ENCODE results near the gene COPS3. TPM values are rescaled to one million over a fixed set of nuclear protein-coding genes. Genes with fewer than 3 reads are reported as not detected.

The COPS3 gene
- total RNA-seq, 3 donors from 2014 or later: 154 to 163 (median 161) TPM

GRCh38 chr17:17242246-17242645 is 38.8 kb downstream of the COPS3 start:
- DNase-seq (no peak), ATAC-seq (no peak)
- no peaks in the 10 kb centered on the region for H3K27me3 Mint-ChIP-seq (ENCODE audit: low read depth)

GRCh38 chr17:17241656-17242055 is 39.4 kb downstream of the COPS3 start:
- ATAC-seq: no peak
- H3K27me3 Mint-ChIP-seq (ENCODE audit: low read depth): no peaks in the 10 kb centered on the region
- H3K4me3 Mint-ChIP-seq: no peak overlapping the region

More at GRCh38 chr17:17242246-17242645, 38.8 kb downstream of the COPS3 start:
- H3K4me3 Mint-ChIP-seq: no peak overlapping the region
- peaks cover 9% of the 10 kb centered on the region for H3K36me3 Mint-ChIP-seq (ENCODE audit: insufficient read depth)
- H3K4me1 Mint-ChIP-seq (ENCODE audit: low read depth): peaks cover 12% of the 10 kb centered on the region
- H3K9me3 Mint-ChIP-seq: no peaks in the 10 kb centered on the region

GRCh38 chr17:17239832-17240231 is 41.2 kb downstream of the COPS3 start:
- H3K4me3 Mint-ChIP-seq: no peak overlapping the region
- H3K9me3 Mint-ChIP-seq: no peaks in the 10 kb centered on the region
- H3K36me3 Mint-ChIP-seq (ENCODE audit: insufficient read depth): no peaks in the 10 kb centered on the region
- ATAC-seq (peak; percentile 8 to 11), DNase-seq (no peak)
- H3K27me3 Mint-ChIP-seq (ENCODE audit: low read depth): no peaks in the 10 kb centered on the region
- peaks cover 27% of the 10 kb centered on the region for H3K4me1 Mint-ChIP-seq (ENCODE audit: low read depth)

More at GRCh38 chr17:17241656-17242055, 39.4 kb downstream of the COPS3 start:
- no peak for DNase-seq
- peaks cover 6% of the 10 kb centered on the region for H3K36me3 Mint-ChIP-seq (ENCODE audit: insufficient read depth)
- H3K9me3 Mint-ChIP-seq: no peaks in the 10 kb centered on the region
- H3K4me1 Mint-ChIP-seq (ENCODE audit: low read depth): peaks cover 12% of the 10 kb centered on the region

- ATAC-seq (peak; percentile 93 to 96), DNase-seq (peak; percentile 88)
- Mint-ChIP-seq H3K4me1 (ENCODE audit: low read depth) (peaks cover 29% of the 10 kb centered on the region), H3K9me3 (no peaks in the 10 kb centered on the region), H3K4me3 (peak within 1 kb of the TSS; percentile 91), H3K36me3 (ENCODE audit: insufficient read depth) (peaks cover 2% of the 10 kb centered on the region), H3K27me3 (ENCODE audit: low read depth) (no peaks in the 10 kb centered on the region)
Measured at GRCh38 chr17:17237026-17237799, 43.8 kb downstream of the COPS3 start, which contains the start of gene FLCN. FLCN (minus strand) TSS chr17:17237168; CDS start chr17:17228137, 9,031 bp downstream.

GRCh38 chr17:17236295-17237025 is 44.6 kb downstream of the COPS3 start:
- H3K4me3 Mint-ChIP-seq: peak overlapping the region; percentile 91
- H3K36me3 Mint-ChIP-seq (ENCODE audit: insufficient read depth): peaks cover 9% of the 10 kb centered on the region
- ATAC-seq: peak; percentile 11

GRCh38 chr17:17235212-17236174 is 45.6 kb downstream of the COPS3 start:
- Mint-ChIP-seq H3K4me3 (peak overlapping the region; percentile 91), H3K36me3 (ENCODE audit: insufficient read depth) (peaks cover 10% of the 10 kb centered on the region), H3K4me1 (ENCODE audit: low read depth) (peaks cover 29% of the 10 kb centered on the region), H3K27me3 (ENCODE audit: low read depth) (no peaks in the 10 kb centered on the region), H3K9me3 (no peaks in the 10 kb centered on the region)
- ATAC-seq (no peak), DNase-seq (no peak)

More at GRCh38 chr17:17236295-17237025, 44.6 kb downstream of the COPS3 start:
- peaks cover 29% of the 10 kb centered on the region for H3K4me1 Mint-ChIP-seq (ENCODE audit: low read depth)
- no peaks in the 10 kb centered on the region for H3K27me3 Mint-ChIP-seq (ENCODE audit: low read depth)
- no peak for DNase-seq
- H3K9me3 Mint-ChIP-seq: no peaks in the 10 kb centered on the region

- DNase-seq (no peak), ATAC-seq (no peak)
- H3K36me3 Mint-ChIP-seq (ENCODE audit: insufficient read depth): peaks cover 20% of the 10 kb centered on the region
- H3K27me3 Mint-ChIP-seq (ENCODE audit: low read depth): no peaks in the 10 kb centered on the region
- no peak overlapping the region for H3K4me3 Mint-ChIP-seq
- H3K9me3 Mint-ChIP-seq: no peaks in the 10 kb centered on the region
- H3K4me1 Mint-ChIP-seq (ENCODE audit: low read depth): peaks cover 17% of the 10 kb centered on the region
Measured at GRCh38 chr17:17232303-17232621, 48.8 kb downstream of the COPS3 start.

- Mint-ChIP-seq H3K4me1 (ENCODE audit: low read depth) (peaks cover 17% of the 10 kb centered on the region), H3K4me3 (no peak overlapping the region), H3K27me3 (ENCODE audit: low read depth) (no peaks in the 10 kb centered on the region), H3K36me3 (ENCODE audit: insufficient read depth) (peaks cover 23% of the 10 kb centered on the region), H3K9me3 (no peaks in the 10 kb centered on the region)
- no peak for DNase-seq
- no peak for ATAC-seq
Measured at GRCh38 chr17:17231621-17232302, 49.3 kb downstream of the COPS3 start.

- no peak for ATAC-seq
- H3K4me1 Mint-ChIP-seq (ENCODE audit: low read depth): peaks cover 2% of the 10 kb centered on the region
- peaks cover 35% of the 10 kb centered on the region for H3K36me3 Mint-ChIP-seq (ENCODE audit: insufficient read depth)
- no peaks in the 10 kb centered on the region for H3K27me3 Mint-ChIP-seq (ENCODE audit: low read depth)
- no peaks in the 10 kb centered on the region for H3K9me3 Mint-ChIP-seq
- no peak overlapping the region for H3K4me3 Mint-ChIP-seq
- no peak for DNase-seq
Measured at GRCh38 chr17:17229416-17230384, 51.3 kb downstream of the COPS3 start.

- ATAC-seq: no peak
- H3K36me3 Mint-ChIP-seq (ENCODE audit: insufficient read depth): peaks cover 36% of the 10 kb centered on the region
- no peak overlapping the region for H3K4me3 Mint-ChIP-seq
- H3K27me3 Mint-ChIP-seq (ENCODE audit: low read depth): no peaks in the 10 kb centered on the region
- no peak for DNase-seq
- no peaks in the 10 kb centered on the region for H3K9me3 Mint-ChIP-seq
- H3K4me1 Mint-ChIP-seq (ENCODE audit: low read depth): no peaks in the 10 kb centered on the region
Measured at GRCh38 chr17:17228521-17229279, 52.3 kb downstream of the COPS3 start.

- no peaks in the 10 kb centered on the region for H3K9me3 Mint-ChIP-seq
- ATAC-seq (no peak), DNase-seq (no peak)
- H3K36me3 Mint-ChIP-seq (ENCODE audit: insufficient read depth): peaks cover 39% of the 10 kb centered on the region
- H3K27me3 Mint-ChIP-seq (ENCODE audit: low read depth): no peaks in the 10 kb centered on the region
- no peaks in the 10 kb centered on the region for H3K4me1 Mint-ChIP-seq (ENCODE audit: low read depth)
- H3K4me3 Mint-ChIP-seq: no peak overlapping the region
Measured at GRCh38 chr17:17227608-17228520, 53.2 kb downstream of the COPS3 start.

All from activated T-cell treated with anti-CD3 and anti-CD28 coated beads, Interleukin-2, amount 50 U/mL, for 4 hours (primary cell).